Epithelial cell of umbilical artery (primary cell): ENCODE results near the gene AMHR2. TPM values are rescaled to one million over a fixed set of nuclear protein-coding genes. Genes with fewer than 3 reads are reported as not detected.

Experiments used
- total RNA-seq: library from RNA; depleted of rRNA; stranded (reverse); fragments of >200 nt; gene quantifications from 2 replicates; pipeline ENCODE4 v1.2.3, GENCODE V29; 2014

AMHR2 gene
- not detected in 2 replicates for total RNA-seq

DNA sequence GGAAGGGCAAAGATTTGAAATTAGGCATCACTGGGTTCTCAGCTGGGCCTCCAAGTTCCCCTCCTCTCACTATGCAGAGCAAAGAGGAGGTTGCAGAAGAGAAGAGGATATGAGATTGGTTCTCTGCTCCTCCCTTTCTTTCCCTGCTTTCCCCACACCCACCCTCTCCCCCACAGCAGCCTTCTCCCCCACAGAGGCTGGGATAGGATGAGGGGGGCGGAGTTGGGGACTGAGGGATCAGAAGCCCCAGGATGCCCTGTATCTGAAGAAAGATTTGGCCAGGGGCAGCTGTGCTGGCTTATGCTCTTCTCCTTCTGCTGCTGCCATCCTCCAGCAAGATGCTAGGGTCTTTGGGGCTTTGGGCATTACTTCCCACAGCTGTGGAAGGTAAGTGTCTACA lies at the start of gene AMHR2:
Gene AMHR2 (plus strand): TSS at position 259 of the 400 bp plus-strand sequence. CDS start 80 bp downstream, at position 339.

DNA sequence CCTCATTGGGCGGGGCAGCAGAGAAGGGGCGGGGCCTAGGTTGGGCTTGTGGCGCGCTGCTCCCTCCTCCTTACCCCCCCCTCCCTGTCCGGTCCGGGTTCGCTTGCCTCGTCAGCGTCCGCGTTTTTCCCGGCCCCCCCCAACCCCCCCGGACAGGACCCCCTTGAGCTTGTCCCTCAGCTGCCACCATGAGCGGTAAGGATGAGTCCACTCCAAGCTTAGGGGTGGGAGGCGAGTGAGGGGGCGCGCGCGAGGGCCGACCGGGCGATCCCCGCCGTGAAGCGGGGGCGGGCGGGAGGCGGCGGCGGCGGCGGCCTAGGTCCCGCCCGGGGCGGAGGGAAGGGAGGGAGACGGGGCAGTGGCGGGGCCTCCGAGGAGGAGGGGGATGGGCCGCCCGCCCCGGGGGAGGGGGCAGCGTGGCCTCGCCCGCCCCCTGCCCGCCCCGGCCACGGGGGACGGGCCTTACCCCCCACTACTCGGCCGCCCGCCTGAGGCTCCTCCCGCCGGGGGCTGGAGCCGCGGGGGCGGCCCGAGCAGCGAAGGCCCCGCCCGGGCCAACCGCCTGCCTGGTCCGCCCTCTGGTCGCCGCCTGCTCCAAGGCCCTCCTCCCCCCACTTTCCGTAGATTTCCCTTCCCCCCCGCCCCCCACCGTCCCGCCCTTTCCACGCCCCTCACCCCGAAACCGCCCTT lies 43.4 kb upstream of the AMHR2 start, which contains the start of gene SP1:
Gene SP1 (plus strand): TSS at position 73 of the 690 bp plus-strand sequence. CDS start 116 bp downstream, at position 189.

DNA sequence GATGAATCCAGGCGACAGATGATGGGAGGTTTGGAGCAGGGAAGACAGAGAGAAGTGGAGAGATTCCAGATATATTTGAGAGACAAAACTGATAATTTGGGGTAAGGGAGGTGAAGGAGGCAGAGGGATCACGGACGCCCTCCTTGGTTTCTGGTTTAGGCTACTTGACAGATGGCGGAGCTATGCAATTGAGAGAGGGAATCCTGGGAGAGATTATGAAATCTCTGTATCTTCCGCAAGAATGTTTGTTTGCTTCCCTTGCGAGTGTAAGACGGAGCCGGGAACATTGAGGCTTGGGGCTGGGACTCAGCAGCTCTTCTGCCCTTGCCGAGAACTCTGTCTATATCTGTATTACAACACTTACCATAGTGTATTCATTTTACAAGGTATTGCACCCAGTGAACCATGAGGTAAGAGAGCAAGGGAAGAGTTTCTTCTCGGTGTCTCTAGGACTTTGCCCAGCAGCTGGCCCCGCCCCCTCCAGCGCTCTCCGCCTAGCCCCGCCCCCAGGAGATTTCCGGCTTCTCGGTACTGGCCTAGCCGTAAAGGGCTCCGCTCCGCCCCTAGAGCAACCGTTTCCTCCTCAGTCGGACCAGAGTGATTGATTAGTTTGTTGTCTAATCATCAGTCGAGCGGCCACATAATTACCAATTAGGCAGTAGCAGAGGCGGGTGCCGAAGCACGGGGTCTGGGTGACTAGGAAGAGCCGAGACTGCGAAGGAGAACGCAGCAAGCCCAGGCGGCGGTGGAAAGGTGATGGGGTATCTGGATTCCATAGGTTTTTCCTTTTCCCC lies 17.6 kb downstream of the AMHR2 start, which contains the start of gene PRR13:
Gene PRR13 (plus strand): TSS at position 695 of the 794 bp plus-strand sequence. CDS start 981 bp downstream, outside the sequence.

DNA sequence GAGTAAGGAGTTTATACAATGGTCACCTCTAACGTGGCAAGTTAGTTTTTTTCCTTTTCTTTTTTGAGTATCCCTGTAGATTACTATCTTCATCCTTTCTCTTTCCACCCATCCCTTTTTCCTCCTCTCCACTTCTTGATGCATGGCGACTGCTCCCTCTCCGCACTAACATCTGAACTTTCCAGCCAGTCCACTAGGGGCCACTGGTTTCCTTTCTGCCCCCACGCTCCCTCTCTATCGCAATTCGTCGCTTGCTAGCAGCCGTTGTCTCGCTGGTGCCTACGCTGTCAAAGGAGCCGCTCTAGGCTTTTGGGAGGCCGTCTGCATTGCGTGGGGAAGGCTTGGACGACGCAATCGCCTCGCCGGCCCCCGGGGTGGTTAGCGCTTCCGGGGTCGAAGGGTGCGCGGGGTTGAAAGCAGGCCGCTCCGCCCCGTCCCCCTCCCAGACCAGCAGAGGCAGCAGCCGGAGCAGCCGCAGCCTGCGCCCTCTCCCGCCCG lies 28.1 kb downstream of the AMHR2 start, which contains the start of gene PCBP2:
Gene PCBP2 (plus strand): TSS at position 442 of the 498 bp plus-strand sequence. CDS start 2,699 bp downstream, outside the sequence.

Other genes starting within 250 kb of the AMHR2 start
- gene ZNF740, start 243.1 kb upstream of the AMHR2 start, total RNA-seq: 12.7 and 14.0 TPM in 2 replicates
- gene CSAD, start 242.9 kb upstream of the AMHR2 start, total RNA-seq: 2.6 and 4.6 TPM in 2 replicates
- gene ITGB7, start 216.6 kb upstream of the AMHR2 start, total RNA-seq: 0.15 TPM in 1 of 2 replicates, not detected in the other
- gene RARG, start 191.6 kb upstream of the AMHR2 start, total RNA-seq: 2.9 and 4.3 TPM in 2 replicates
- gene ESPL1, start 155.6 kb upstream of the AMHR2 start, total RNA-seq: 4.9 and 18.1 TPM in 2 replicates
- gene PFDN5, start 128.3 kb upstream of the AMHR2 start, total RNA-seq: 460 and 474 TPM in 2 replicates
- gene MYG1, start 124.2 kb upstream of the AMHR2 start, total RNA-seq: 35.9 and 40.3 TPM in 2 replicates
- 34.8 and 47.7 TPM in 2 replicates for gene AAAS, start 102.2 kb upstream of the AMHR2 start, total RNA-seq
- gene SP7, start 87.5 kb upstream of the AMHR2 start, total RNA-seq: not detected in 2 replicates
- 16.9 and 28.0 TPM in 2 replicates for gene SP1, start 43.7 kb upstream of the AMHR2 start, total RNA-seq
- gene PRR13, start 17.9 kb downstream of the AMHR2 start, total RNA-seq: 20.4 and 20.8 TPM in 2 replicates
- 264 and 269 TPM in 2 replicates for gene PCBP2, start 28.2 kb downstream of the AMHR2 start, total RNA-seq
- 16.4 and 16.6 TPM in 2 replicates for gene MAP3K12, start 75.6 kb downstream of the AMHR2 start, total RNA-seq
- gene TARBP2, start 77.4 kb downstream of the AMHR2 start, total RNA-seq: 53.3 and 57.5 TPM in 2 replicates
- not detected in 2 replicates for gene NPFF, start 83.6 kb downstream of the AMHR2 start, total RNA-seq
- gene ATF7, start 202.5 kb downstream of the AMHR2 start, total RNA-seq: 8.8 and 10.4 TPM in 2 replicates